ENCODE data around the gene AVPR2. TPM values are rescaled to one million over a fixed set of nuclear protein-coding genes. Genes with fewer than 3 reads are reported as not detected.

AVPR2 gene
- total RNA-seq, 1 experiment from 2014 or later, result not detected

DNA sequence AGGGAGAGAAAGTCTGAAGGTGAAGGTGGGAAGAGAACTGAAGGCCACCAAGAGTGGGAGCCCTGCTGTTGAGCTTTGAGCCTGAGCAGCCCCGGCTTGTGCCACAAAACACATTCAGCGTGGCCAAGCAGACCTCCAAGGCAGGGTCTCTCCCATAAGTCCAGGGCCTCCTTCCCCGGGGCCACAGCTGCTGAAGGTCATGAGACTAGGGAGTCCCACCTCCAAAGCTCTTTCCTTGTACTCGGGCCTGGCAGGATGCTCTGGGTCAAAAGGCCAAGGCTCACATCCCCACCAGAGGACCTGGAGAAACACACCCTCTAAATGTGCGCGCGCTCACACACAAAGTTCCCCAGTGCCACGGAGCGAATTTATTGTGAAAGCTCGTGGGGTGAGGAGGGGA lies 25.1 kb downstream of the AVPR2 start:
- H3K27me3 ChIP-seq (ENCODE audit: insufficient read depth, low read length), result no peaks in the 10 kb centered on the region
- peaks cover 22 to 42% of the 10 kb centered on the region in 2 experiments for H3K4me1 ChIP-seq (ENCODE audit: control insufficient read depth in 1 of 2, insufficient read depth in 2 of 2, low read length in 2 of 2)
- no peak for ATAC-seq
- no peak for DNase-seq (ENCODE audit: low read depth, low spot score)
- CTCF ChIA-PET, result interaction anchor here (1.4 kb wide), 1 partner anchor 17 kb away, joined by 3 read pairs; no protein-coding TSS in a partner anchor
- H3K4me3 ChIP-seq (replicated peaks in 1 of 2; ENCODE audit: low read depth in 1 of 2, low read length in 2 of 2), result no peak overlapping the region
- H3K36me3 ChIP-seq (ENCODE audit: control insufficient read depth in 1 of 2, insufficient read depth in 2 of 2, low read length in 2 of 2), result peaks cover 0 to 5% of the 10 kb centered on the region in 2 experiments; a peak in 2 of 4 replicates
- POLR2A ChIA-PET, result interaction anchor here (2.3 kb wide), 1 partner anchor 41 kb away, joined by 10 read pairs; the partner anchor contains the start of gene HCFC1
- TF ChIP-seq, protein P1, sequence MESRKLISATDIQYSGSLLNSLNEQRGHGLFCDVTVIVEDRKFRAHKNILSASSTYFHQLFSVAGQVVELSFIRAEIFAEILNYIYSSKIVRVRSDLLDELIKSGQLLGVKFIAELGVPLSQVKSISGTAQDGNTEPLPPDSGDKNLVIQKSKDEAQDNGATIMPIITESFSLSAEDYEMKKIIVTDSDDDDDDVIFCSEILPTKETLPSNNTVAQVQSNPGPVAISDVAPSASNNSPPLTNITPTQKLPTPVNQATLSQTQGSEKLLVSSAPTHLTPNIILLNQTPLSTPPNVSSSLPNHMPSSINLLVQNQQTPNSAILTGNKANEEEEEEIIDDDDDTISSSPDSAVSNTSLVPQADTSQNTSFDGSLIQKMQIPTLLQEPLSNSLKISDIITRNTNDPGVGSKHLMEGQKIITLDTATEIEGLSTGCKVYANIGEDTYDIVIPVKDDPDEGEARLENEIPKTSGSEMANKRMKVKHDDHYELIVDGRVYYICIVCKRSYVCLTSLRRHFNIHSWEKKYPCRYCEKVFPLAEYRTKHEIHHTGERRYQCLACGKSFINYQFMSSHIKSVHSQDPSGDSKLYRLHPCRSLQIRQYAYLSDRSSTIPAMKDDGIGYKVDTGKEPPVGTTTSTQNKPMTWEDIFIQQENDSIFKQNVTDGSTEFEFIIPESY (IDR thresholded peaks at IDR 0.05; ENCODE audit: extremely low read depth, insufficient replicate concordance, low read length), result no peak
- TF ChIP-seq SRF (IDR thresholded peaks at IDR 0.05; ENCODE audit: low read depth) (no peak), ZFX (IDR thresholded peaks at IDR 0.05) (no peak), ZNF274 (IDR thresholded peaks at IDR 0.05; ENCODE audit: low read depth, low read length) (no peak), ELF1 (IDR thresholded peaks at IDR 0.05; ENCODE audit: borderline replicate concordance, low read depth) (no peak), SIN3A (IDR thresholded peaks at IDR 0.05; ENCODE audit: low read depth) (no peak), YY1 (IDR thresholded peaks at IDR 0.05; ENCODE audit: extremely low read depth, insufficient replicate concordance, low read depth, low read length) (no peak), JUND (IDR thresholded peaks at IDR 0.05) (no peak), POLR2A (IDR thresholded peaks at IDR 0.05; ENCODE audit: borderline replicate concordance, extremely low read depth, insufficient read depth, insufficient read length) (no peak), TCF7L2 (IDR thresholded peaks at IDR 0.05; ENCODE audit: borderline replicate concordance, extremely low read depth, insufficient read depth, insufficient read length) (no peak), CBX3 (IDR thresholded peaks at IDR 0.05; ENCODE audit: low read depth) (no peak), RAD21 (IDR thresholded peaks at IDR 0.05; ENCODE audit: low read depth) (no peak), EGR1 (IDR thresholded peaks at IDR 0.05; ENCODE audit: low read depth) (no peak), CEBPB (IDR thresholded peaks at IDR 0.05; ENCODE audit: low read depth) (no peak)
- TF ChIP-seq, protein P2, sequence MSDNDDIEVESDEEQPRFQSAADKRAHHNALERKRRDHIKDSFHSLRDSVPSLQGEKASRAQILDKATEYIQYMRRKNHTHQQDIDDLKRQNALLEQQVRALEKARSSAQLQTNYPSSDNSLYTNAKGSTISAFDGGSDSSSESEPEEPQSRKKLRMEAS (IDR thresholded peaks at IDR 0.05), result no peak
- TF ChIP-seq, protein P3, sequence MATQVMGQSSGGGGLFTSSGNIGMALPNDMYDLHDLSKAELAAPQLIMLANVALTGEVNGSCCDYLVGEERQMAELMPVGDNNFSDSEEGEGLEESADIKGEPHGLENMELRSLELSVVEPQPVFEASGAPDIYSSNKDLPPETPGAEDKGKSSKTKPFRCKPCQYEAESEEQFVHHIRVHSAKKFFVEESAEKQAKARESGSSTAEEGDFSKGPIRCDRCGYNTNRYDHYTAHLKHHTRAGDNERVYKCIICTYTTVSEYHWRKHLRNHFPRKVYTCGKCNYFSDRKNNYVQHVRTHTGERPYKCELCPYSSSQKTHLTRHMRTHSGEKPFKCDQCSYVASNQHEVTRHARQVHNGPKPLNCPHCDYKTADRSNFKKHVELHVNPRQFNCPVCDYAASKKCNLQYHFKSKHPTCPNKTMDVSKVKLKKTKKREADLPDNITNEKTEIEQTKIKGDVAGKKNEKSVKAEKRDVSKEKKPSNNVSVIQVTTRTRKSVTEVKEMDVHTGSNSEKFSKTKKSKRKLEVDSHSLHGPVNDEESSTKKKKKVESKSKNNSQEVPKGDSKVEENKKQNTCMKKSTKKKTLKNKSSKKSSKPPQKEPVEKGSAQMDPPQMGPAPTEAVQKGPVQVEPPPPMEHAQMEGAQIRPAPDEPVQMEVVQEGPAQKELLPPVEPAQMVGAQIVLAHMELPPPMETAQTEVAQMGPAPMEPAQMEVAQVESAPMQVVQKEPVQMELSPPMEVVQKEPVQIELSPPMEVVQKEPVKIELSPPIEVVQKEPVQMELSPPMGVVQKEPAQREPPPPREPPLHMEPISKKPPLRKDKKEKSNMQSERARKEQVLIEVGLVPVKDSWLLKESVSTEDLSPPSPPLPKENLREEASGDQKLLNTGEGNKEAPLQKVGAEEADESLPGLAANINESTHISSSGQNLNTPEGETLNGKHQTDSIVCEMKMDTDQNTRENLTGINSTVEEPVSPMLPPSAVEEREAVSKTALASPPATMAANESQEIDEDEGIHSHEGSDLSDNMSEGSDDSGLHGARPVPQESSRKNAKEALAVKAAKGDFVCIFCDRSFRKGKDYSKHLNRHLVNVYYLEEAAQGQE (IDR thresholded peaks at IDR 0.05; ENCODE audit: low read depth), result no peak
- RAD21 ChIA-PET (ENCODE audit: low non-redundant PET in 1 of 2, low total read pairs in 2 of 2, uncharacterized antibody in 2 of 2, unreplicated experiment in 2 of 2), result no interaction called here
- peak overlapping the region; percentile 62 for H3K27ac ChIP-seq (ENCODE audit: low read depth, low read length)
- no peak overlapping the region for H2AFZ ChIP-seq (ENCODE audit: low read depth, low read length, poor library complexity, severe bottlenecking)
- no peaks in the 10 kb centered on the region for H4K20me1 ChIP-seq (ENCODE audit: insufficient read depth)
- intact Hi-C loops (cut with micrococcal nuclease), result no loop called here
- no peaks in the 10 kb centered on the region for H3K9me2 ChIP-seq (ENCODE audit: insufficient read depth)
- H3K4me2 ChIP-seq (ENCODE audit: low read length), result peak overlapping the region; percentile 56
- 0 out of 2 replicates have a peak overlapping the region, but pooled peaks have one; percentile 17 for H3K9ac ChIP-seq (ENCODE audit: low read length)
- H3K9me3 ChIP-seq (ENCODE audit: control insufficient read depth in 1 of 2, insufficient read depth in 1 of 2, low read depth in 1 of 2, low read length in 2 of 2), result no peaks in the 10 kb centered on the region
- H3K79me2 ChIP-seq (ENCODE audit: insufficient read depth, low read length), result peaks cover 42% of the 10 kb centered on the region
- BruUV-seq (replicated peaks), result no TSS peak

Data from HCT116 (cell line).